HG02678 (cell line): ENCODE results near the gene BRCA1.
"Not testable (repeated sequence)": the region's sequence is repeated elsewhere in the genome, so short reads cannot be mapped to it uniquely, and the experiment has no call there.

Source experiments
- ATAC-seq: cut with Tn5 transposase; IDR thresholded peaks from one replicate; pipeline ENCODE4 v1.9.1; 2021; ENCODE audit warnings: mild to moderate bottlenecking, moderate library complexity; ENCODE audit not compliant: unreplicated experiment

The BRCA1 gene

GRCh38 chr17:43125133-43125966, at the start of gene BRCA1:
Gene BRCA1, minus strand, starts transcription at chr17:43125364. Its CDS starts 1,268 bp downstream, at chr17:43124096.
- peak; percentile 97 for ATAC-seq

GRCh38 chr17:43171586-43172487, 46.7 kb upstream of the BRCA1 start:
- no peak for ATAC-seq

GRCh38 chr17:43170766-43171585, 45.8 kb upstream of the BRCA1 start, which contains the start of gene NBR1:
Gene NBR1, plus strand, starts transcription at chr17:43171214. Its CDS starts 4,586 bp downstream, at chr17:43175800.
- peak; percentile 81 for ATAC-seq

- ATAC-seq = peak; percentile 66
Measured at GRCh38 chr17:43170140-43170765, 45.1 kb upstream of the BRCA1 start.

GRCh38 chr17:43169561-43170139, 44.5 kb upstream of the BRCA1 start:
- peak; percentile 15 for ATAC-seq

- not testable (repeated sequence) for ATAC-seq
Measured at GRCh38 chr17:43165971-43166370, 40.8 kb upstream of the BRCA1 start.

- ATAC-seq = not testable (repeated sequence)
Measured at GRCh38 chr17:43159957-43160356, 34.8 kb upstream of the BRCA1 start.

GRCh38 chr17:43159232-43159631, 34.1 kb upstream of the BRCA1 start:
- not testable (repeated sequence) for ATAC-seq

- no peak for ATAC-seq
Measured at GRCh38 chr17:43155666-43156065, 30.5 kb upstream of the BRCA1 start.

GRCh38 chr17:43153197-43153835, 28.2 kb upstream of the BRCA1 start:
- ATAC-seq = not testable (repeated sequence)

- no peak for ATAC-seq
Measured at GRCh38 chr17:43151880-43152456, 26.8 kb upstream of the BRCA1 start.

- ATAC-seq = no peak
Measured at GRCh38 chr17:43146649-43147048, 21.5 kb upstream of the BRCA1 start.

- no peak for ATAC-seq
Measured at GRCh38 chr17:43143201-43143600, 18.0 kb upstream of the BRCA1 start.

- ATAC-seq = no peak
Measured at GRCh38 chr17:43142153-43142552, 17.0 kb upstream of the BRCA1 start.

- no peak for ATAC-seq
Measured at GRCh38 chr17:43140396-43141332, 15.5 kb upstream of the BRCA1 start.

- not testable (repeated sequence) for ATAC-seq
Measured at GRCh38 chr17:43138531-43138930, 13.4 kb upstream of the BRCA1 start.

- ATAC-seq = not testable (repeated sequence)
Measured at GRCh38 chr17:43136574-43136973, 11.4 kb upstream of the BRCA1 start.

- ATAC-seq = no peak
Measured at GRCh38 chr17:43135454-43135819, 10.3 kb upstream of the BRCA1 start.
